GM18868 (cell line): Measurements from ENCODE around the gene LRP5.

Source experiments
- ATAC-seq: cut with Tn5 transposase; IDR thresholded peaks from one replicate; pipeline ENCODE4 v1.9.1; 2021; ENCODE audit warnings: mild to moderate bottlenecking, moderate library complexity; ENCODE audit not compliant: unreplicated experiment

LRP5 gene

GRCh38 chr11:68312117-68312779 is at the start of gene LRP5:
Gene LRP5, plus strand, starts transcription at chr11:68312591. Its CDS starts 124 bp downstream, at chr11:68312715.
- no peak for ATAC-seq

GRCh38 chr11:68263444-68264035 is 48.9 kb upstream of the LRP5 start:
- no peak for ATAC-seq

- ATAC-seq: no peak
Measured at GRCh38 chr11:68264244-68264643, 48.1 kb upstream of the LRP5 start.

GRCh38 chr11:68264741-68265540 is 47.5 kb upstream of the LRP5 start:
- no peak for ATAC-seq

- peak; percentile 73 for ATAC-seq
Measured at GRCh38 chr11:68266121-68266891, 46.1 kb upstream of the LRP5 start.

- ATAC-seq: no peak
Measured at GRCh38 chr11:68266936-68267880, 45.2 kb upstream of the LRP5 start.

- ATAC-seq: no peak
Measured at GRCh38 chr11:68267881-68268240, 44.5 kb upstream of the LRP5 start.

- no peak for ATAC-seq
Measured at GRCh38 chr11:68269414-68270081, 42.8 kb upstream of the LRP5 start.

GRCh38 chr11:68270196-68271022 is 42.0 kb upstream of the LRP5 start:
- no peak for ATAC-seq

GRCh38 chr11:68271023-68271780 is 41.2 kb upstream of the LRP5 start:
- ATAC-seq: peak; percentile 25

- ATAC-seq: peak; percentile 70
Measured at GRCh38 chr11:68271781-68272608, 40.4 kb upstream of the LRP5 start, which contains the start of gene C11orf24. Gene C11orf24, minus strand, starts transcription at chr11:68271973. Its CDS starts 8,206 bp downstream, at chr11:68263767.

- no peak for ATAC-seq
Measured at GRCh38 chr11:68273026-68273738, 39.2 kb upstream of the LRP5 start.

- ATAC-seq: no peak
Measured at GRCh38 chr11:68274306-68274705, 38.1 kb upstream of the LRP5 start.

GRCh38 chr11:68275721-68276507 is 36.5 kb upstream of the LRP5 start:
- no peak for ATAC-seq

- ATAC-seq: no peak
Measured at GRCh38 chr11:68276861-68277260, 35.5 kb upstream of the LRP5 start.

GRCh38 chr11:68279676-68280075 is 32.7 kb upstream of the LRP5 start:
- no peak for ATAC-seq
